ENCODE results near the gene JAZF1.

GRCh38 chr7:28005075-28005846 lies 175.3 kb downstream of the JAZF1 start:
- TF ChIP-seq SUZ12 (IDR thresholded peaks at IDR 0.05; ENCODE audit: extremely low read depth, insufficient read depth, insufficient read length) (no peak), YY1 (IDR thresholded peaks at IDR 0.05; ENCODE audit: insufficient read depth, insufficient read length) (no peak)
